H1 (cell line): Measurements from ENCODE around the gene TSNAXIP1. TPM values are rescaled to one million over a fixed set of nuclear protein-coding genes. Genes with fewer than 3 reads are reported as not detected.

Experiments used
- EGR1 ChIP-seq: IDR thresholded peaks from 2 replicates; pipeline ENCODE4 v1.6.1; 2011; ENCODE audit warnings: low read depth, low read length, borderline replicate concordance
- KDM4A ChIP-seq: IDR thresholded peaks from one replicate; pipeline ENCODE4 v1.7.1; 2012; ENCODE audit warnings: low read depth, mild to moderate bottlenecking, moderate library complexity, low read length, inconsistent platforms; ENCODE audit not compliant: severe bottlenecking
- RNF2 ChIP-seq: fragments of 200-900, 300-1000 bp; sonication (generic); IDR thresholded peaks from 2 replicates; pipeline ENCODE4 v1.7.1; 2016; ENCODE audit warnings: borderline replicate concordance, low read depth, mild to moderate bottlenecking, antibody characterized with exemption, low read length; ENCODE audit not compliant: poor library complexity, severe bottlenecking; ENCODE audit errors: missing control alignments
- polyA plus RNA-seq, 7 experiments: library from polyadenylated mRNA; depleted of rRNA in 3 of 7; stranded (reverse) in 5 of 7; unstranded in 2 of 7; fragments of >200 nt in 5 of 7; fragments of 200-250 nt in 2 of 7; gene quantifications; 1 replicate in 5 of 7; 2 replicates in 1 of 7; 4 replicates in 1 of 7; pipeline versions ENCODE4 v1.2.1 to v1.2.3, GENCODE V29; 2011 to 2013; ENCODE audit warnings: missing spikeins in 2 of 7, mixed read lengths in 2 of 7
- total RNA-seq: library from RNA; stranded (reverse); fragmentation: NEBNext Ultra II Directional; extraction: Animal tissue kit (Norgen Biotek cat#: 25700); gene quantifications from 2 replicates; pipeline ENCODE4 v1.2.1, GENCODE V29; 2021

The TSNAXIP1 gene
- total and polyA plus RNA-seq, 2 of the 8 experiments (the other 6 are each of a cell fraction or from before 2014, with no cell fraction given) = 0.37 to 0.94 TPM

GRCh38 chr16:67758966-67759365 is 47.7 kb upstream of the TSNAXIP1 start (continued):
- no peak for TF ChIP-seq KDM4A
- no peak for TF ChIP-seq RNF2
- no peak for TF ChIP-seq EGR1
